NCI-H526 treated with DMSO at 0.1 percent for 48 hours (cell line): ENCODE measurements around the gene TXNDC12.

Experiments used
- DNase-seq: peaks from one replicate; lab custom pipeline; 2025; lab: John Stamatoyannopoulos, UW

The TXNDC12 gene

GRCh38 chr1:51997974-51998382, 57.0 kb downstream of the TXNDC12 start:
- DNase-seq = no peak

GRCh38 chr1:51990478-51990965, 64.5 kb downstream of the TXNDC12 start, which contains the start of gene RAB3B:
RAB3B (minus strand) TSS chr1:51990700; CDS start chr1:51977117, 13,583 bp downstream.
- peak; percentile 48 for DNase-seq

GRCh38 chr1:51989582-51990477, 65.2 kb downstream of the TXNDC12 start:
- no peak for DNase-seq

DNA sequence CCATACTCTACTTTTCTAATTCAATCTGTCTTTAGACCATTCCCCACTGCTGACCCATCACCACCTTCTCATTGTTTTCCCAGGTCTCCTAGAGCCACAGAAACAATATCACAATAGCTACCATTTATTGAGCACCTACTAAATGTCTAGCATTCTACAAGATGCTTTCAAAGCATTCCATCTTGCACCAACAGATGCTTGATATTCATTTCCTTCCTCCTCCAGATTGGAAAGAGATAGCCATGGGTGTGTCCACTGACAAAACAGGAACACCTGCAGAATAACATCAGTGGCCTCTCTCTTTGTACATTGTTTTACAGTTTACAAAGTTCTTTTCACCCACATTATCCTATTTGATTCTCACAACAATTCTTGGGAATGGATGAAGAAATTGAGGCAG, 66.7 kb downstream of the TXNDC12 start:
- DNase-seq = no peak

GRCh38 chr1:51986718-51987117, 68.3 kb downstream of the TXNDC12 start:
- no peak for DNase-seq

DNA sequence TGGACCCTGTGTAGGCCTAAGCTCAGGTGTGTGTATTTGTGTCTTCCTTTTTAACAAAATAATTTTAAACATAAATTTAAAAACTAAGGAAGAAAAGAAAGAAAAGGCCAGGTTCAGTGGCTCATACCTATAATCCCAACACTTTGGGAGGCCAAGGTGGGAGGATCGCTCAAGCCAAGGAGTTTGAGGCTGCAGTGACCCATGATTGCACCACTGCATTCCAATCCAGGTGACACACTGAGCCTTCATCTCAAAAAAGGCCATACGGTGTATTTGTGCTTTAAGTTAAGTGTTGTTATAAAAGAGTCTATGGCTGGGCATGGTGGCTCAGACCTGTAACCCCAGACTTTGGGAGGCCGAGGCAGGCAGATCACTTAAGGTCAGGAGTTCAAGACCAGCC, 72.8 kb downstream of the TXNDC12 start:
- no peak for DNase-seq

- DNase-seq = no peak
Measured at GRCh38 chr1:51981555-51981954, 73.4 kb downstream of the TXNDC12 start.

GRCh38 chr1:51978099-51978498, 76.9 kb downstream of the TXNDC12 start:
- no peak for DNase-seq

- no peak for DNase-seq
Measured at GRCh38 chr1:51976846-51977602, 78.0 kb downstream of the TXNDC12 start.

DNA sequence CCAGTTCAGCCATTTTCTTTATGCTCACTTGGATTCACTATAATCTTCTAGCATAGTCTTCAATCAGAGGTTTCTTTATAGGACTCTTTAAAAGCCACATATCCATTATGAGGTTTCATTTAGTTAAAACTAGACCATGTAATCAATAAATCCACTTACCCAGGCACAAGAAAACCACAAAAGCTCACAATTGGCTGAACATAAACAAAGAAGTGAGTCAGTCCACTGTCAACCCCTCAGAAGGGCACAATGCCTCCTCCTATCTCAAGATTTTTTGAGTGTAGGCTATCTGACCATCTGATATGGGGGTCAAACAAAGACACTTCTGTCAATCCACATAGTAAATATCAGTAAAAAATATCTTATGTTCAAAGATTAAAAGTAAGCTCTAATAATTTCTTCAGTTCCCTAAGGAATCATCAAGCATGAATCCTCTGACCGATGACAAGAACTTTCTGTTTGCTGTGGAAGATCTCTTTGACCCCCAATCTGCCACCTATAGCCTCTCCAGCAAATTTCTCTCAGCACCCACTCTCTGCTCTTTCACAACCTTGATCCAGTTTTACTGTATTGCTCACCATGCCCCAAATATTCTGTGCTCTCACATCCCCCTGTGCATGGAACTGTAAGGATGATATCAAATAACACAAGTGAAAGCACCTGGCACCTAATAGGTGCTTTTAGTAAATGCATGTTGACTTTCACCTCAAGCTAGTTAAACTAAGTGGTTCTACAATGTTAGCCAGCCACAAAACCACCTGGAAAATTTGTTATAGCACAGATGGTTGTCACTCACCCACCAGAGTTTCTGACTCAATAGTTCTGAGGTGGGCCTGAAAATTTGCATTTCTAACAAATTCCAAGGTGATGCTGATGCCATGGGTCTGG, 81.2 kb downstream of the TXNDC12 start:
- DNase-seq = no peak
